ENCODE measurements around the gene TCF7L2. TPM values are rescaled to one million over a fixed set of nuclear protein-coding genes. Genes with fewer than 3 reads are reported as not detected.
A peak's percentile ranks its signal among the peaks of the same experiment; 100 is the strongest.

The TCF7L2 gene
- total RNA-seq, 1 donor from 2014 or later: 53.6 TPM

- intact Hi-C loops (cut with DNase I): loop anchor here (10.0 kb wide), 3 partner anchors 45 to 165 kb away; no protein-coding TSS in a partner anchor
- no peak for ATAC-seq
- no peak for DNase-seq (ENCODE audit: low spot score)
Observed at GRCh38 chr10:112959207-112959838, 9.3 kb downstream of the TCF7L2 start.

GRCh38 chr10:112960151-112960681 lies 10.2 kb downstream of the TCF7L2 start:
- DNase-seq (ENCODE audit: low spot score): no peak
- no peak for ATAC-seq
- intact Hi-C loops (cut with DNase I): no loop called here

- ATAC-seq: no peak
- intact Hi-C loops (cut with DNase I): no loop called here
- no peak for DNase-seq (ENCODE audit: low spot score)
Observed at GRCh38 chr10:112961609-112962008, 11.6 kb downstream of the TCF7L2 start.

- ATAC-seq (no peak), DNase-seq (ENCODE audit: low spot score) (no peak)
- intact Hi-C loops (cut with DNase I): no loop called here
Observed at GRCh38 chr10:112962343-112962742, 12.3 kb downstream of the TCF7L2 start.

GRCh38 chr10:112963835-112964234 lies 13.8 kb downstream of the TCF7L2 start:
- DNase-seq (ENCODE audit: low spot score): no peak

GRCh38 chr10:112964482-112964881 lies 14.4 kb downstream of the TCF7L2 start:
- intact Hi-C loops (cut with DNase I): no loop called here
- ATAC-seq: no peak
- no peak for DNase-seq (ENCODE audit: low spot score)

More at GRCh38 chr10:112963835-112964234, 13.8 kb downstream of the TCF7L2 start:
- ATAC-seq: no peak
- intact Hi-C loops (cut with DNase I): no loop called here

GRCh38 chr10:112966194-112966855 lies 16.3 kb downstream of the TCF7L2 start:
- DNase-seq (ENCODE audit: low spot score): no peak
- intact Hi-C loops (cut with DNase I): no loop called here
- ATAC-seq: no peak

GRCh38 chr10:112967200-112967599 lies 17.2 kb downstream of the TCF7L2 start:
- DNase-seq (ENCODE audit: low spot score) (no peak), ATAC-seq (no peak)
- intact Hi-C loops (cut with DNase I): no loop called here

- no peak for ATAC-seq
- no peak for DNase-seq (ENCODE audit: low spot score)
- intact Hi-C loops (cut with DNase I): no loop called here
Observed at GRCh38 chr10:112969131-112969530, 19.1 kb downstream of the TCF7L2 start.

- DNase-seq (ENCODE audit: low spot score) (no peak), ATAC-seq (no peak)
- intact Hi-C loops (cut with DNase I): no loop called here
Observed at GRCh38 chr10:112969542-112969941, 19.5 kb downstream of the TCF7L2 start.

- intact Hi-C loops (cut with DNase I): no loop called here
- ATAC-seq (peak; percentile 85), DNase-seq (ENCODE audit: low spot score) (no peak)
Observed at GRCh38 chr10:112970021-112970420, 20.0 kb downstream of the TCF7L2 start.

- intact Hi-C loops (cut with DNase I): no loop called here
- ATAC-seq: no peak
- no peak for DNase-seq (ENCODE audit: low spot score)
Observed at GRCh38 chr10:112972606-112973005, 22.6 kb downstream of the TCF7L2 start.

GRCh38 chr10:112973046-112973445 lies 23.0 kb downstream of the TCF7L2 start:
- ATAC-seq: no peak
- no peak for DNase-seq (ENCODE audit: low spot score)
- intact Hi-C loops (cut with DNase I): no loop called here

- DNase-seq (ENCODE audit: low spot score) (no peak), ATAC-seq (no peak)
- intact Hi-C loops (cut with DNase I): no loop called here
Observed at GRCh38 chr10:112973805-112974204, 23.8 kb downstream of the TCF7L2 start.

- no peak for DNase-seq (ENCODE audit: low spot score)
- intact Hi-C loops (cut with DNase I): no loop called here
- no peak for ATAC-seq
Observed at GRCh38 chr10:112977426-112977898, 27.4 kb downstream of the TCF7L2 start.

- ATAC-seq (no peak), DNase-seq (ENCODE audit: low spot score) (no peak)
- intact Hi-C loops (cut with DNase I): no loop called here
Observed at GRCh38 chr10:112979927-112980326, 29.9 kb downstream of the TCF7L2 start.

- ATAC-seq: no peak
- DNase-seq (ENCODE audit: low spot score): no peak
- intact Hi-C loops (cut with DNase I): no loop called here
Observed at GRCh38 chr10:112980937-112981336, 30.9 kb downstream of the TCF7L2 start.

- no peak for DNase-seq (ENCODE audit: low spot score)
- no peak for ATAC-seq
- intact Hi-C loops (cut with DNase I): no loop called here
Observed at GRCh38 chr10:112981553-112981952, 31.5 kb downstream of the TCF7L2 start.

- ATAC-seq (no peak), DNase-seq (ENCODE audit: low spot score) (no peak)
- intact Hi-C loops (cut with DNase I): no loop called here
Observed at GRCh38 chr10:112983444-112984056, 33.5 kb downstream of the TCF7L2 start.

GRCh38 chr10:112984756-112985155 lies 34.7 kb downstream of the TCF7L2 start:
- intact Hi-C loops (cut with DNase I): no loop called here
- DNase-seq (ENCODE audit: low spot score) (no peak), ATAC-seq (no peak)

Measured in sciatic nerve (tissue), 2 donors.